Endodermal cell (in vitro differentiated cells): ENCODE data around the gene CACNA2D4. TPM values are rescaled to one million over a fixed set of nuclear protein-coding genes. Genes with fewer than 3 reads are reported as not detected.

Experiments used
- DNase-seq: peaks from one replicate; pipeline ENCODE4 v3.0.0-alpha.2; 2017
- H3K27ac ChIP-seq: 2 replicates; pipeline ENCODE4 v1.5.1; 2013; ENCODE audit warnings: mild to moderate bottlenecking, low read depth, low read length, moderate library complexity
- H3K27me3 ChIP-seq: 2 replicates; pipeline ENCODE4 v1.6.1; 2013; ENCODE audit warnings: mild to moderate bottlenecking, low read length, moderate library complexity; ENCODE audit not compliant: insufficient read depth, control insufficient read depth, poor library complexity, severe bottlenecking
- H3K36me3 ChIP-seq: 2 replicates; pipeline ENCODE4 v1.7.0; 2013; ENCODE audit warnings: mild to moderate bottlenecking, low read length, moderate library complexity; ENCODE audit not compliant: control insufficient read depth, insufficient read depth
- H3K4me1 ChIP-seq: one replicate; pipeline ENCODE4 v1.7.0; 2013; ENCODE audit warnings: low read length; ENCODE audit not compliant: control insufficient read depth, insufficient read depth
- H3K4me3 ChIP-seq: 2 replicates; pipeline ENCODE4 v1.5.1; 2013; ENCODE audit warnings: mild to moderate bottlenecking, low read length, moderate library complexity
- H3K9ac ChIP-seq: 2 replicates; pipeline ENCODE4 v1.6.1; 2013; ENCODE audit warnings: mild to moderate bottlenecking, low read length, moderate library complexity; ENCODE audit not compliant: poor library complexity, severe bottlenecking; ENCODE audit errors: extremely low read depth
- H3K9me3 ChIP-seq: 2 replicates; pipeline ENCODE4 v1.6.1; 2013; ENCODE audit warnings: mild to moderate bottlenecking, low read length, moderate library complexity; ENCODE audit not compliant: control insufficient read depth
- H3K27ac Mint-ChIP-seq: 2 replicates; pipeline ENCODE4 v1.8.0; 2020; ENCODE audit warnings: mixed read lengths
- H3K27me3 Mint-ChIP-seq: 2 replicates; pipeline ENCODE4 v1.8.0; 2021; ENCODE audit warnings: mild to moderate bottlenecking, mixed read lengths; ENCODE audit not compliant: insufficient read depth
- H3K36me3 Mint-ChIP-seq: 2 replicates; pipeline ENCODE4 v1.8.0; 2020; ENCODE audit warnings: low read depth, mixed read lengths
- H3K4me1 Mint-ChIP-seq: 2 replicates; pipeline ENCODE4 v1.8.0; 2020; ENCODE audit warnings: mixed read lengths
- H3K4me3 Mint-ChIP-seq: 2 replicates; pipeline ENCODE4 v1.8.0; 2020; ENCODE audit warnings: mild to moderate bottlenecking, moderate library complexity, mixed read lengths
- H3K9me3 Mint-ChIP-seq: 2 replicates; pipeline ENCODE4 v1.8.0; 2020; ENCODE audit warnings: mild to moderate bottlenecking, mixed read lengths
- WGBS, 2 experiments: methylation state at CpG; one replicate each; pipeline versions ENCODE4 v1.1.5 to v1.1.7; 2013; ENCODE audit warnings: missing lambda C conversion rate in 2 of 2, mixed read lengths in 1 of 2; ENCODE audit not compliant: insufficient coverage in 1 of 2, insufficient read length in 1 of 2; 5-methylcytosine and 5-hydroxymethylcytosine counted together
- total RNA-seq, 2 donors: library from RNA; stranded (reverse); fragmentation: NEBNext Ultra II Directional in 1 of 2; extraction: Animal tissue kit (Norgen Biotek cat#: 25700) in 1 of 2; gene quantifications; 2 replicates in 1 of 2; 3 replicates in 1 of 2; pipeline ENCODE4 v1.2.1, GENCODE V29; 2021
- TF ChIP-seq, protein P1 (sequence below): fragments of 200-600 bp; sonication (generic); conservative IDR thresholded peaks from 2 replicates; pipeline ENCODE4 v1.5.0; 2021; ENCODE audit warnings: antibody characterized with exemption, mild to moderate bottlenecking

Gene CACNA2D4
- total RNA-seq, 2 donors from 2014 or later, result 4.3 to 5.7 TPM

DNA sequence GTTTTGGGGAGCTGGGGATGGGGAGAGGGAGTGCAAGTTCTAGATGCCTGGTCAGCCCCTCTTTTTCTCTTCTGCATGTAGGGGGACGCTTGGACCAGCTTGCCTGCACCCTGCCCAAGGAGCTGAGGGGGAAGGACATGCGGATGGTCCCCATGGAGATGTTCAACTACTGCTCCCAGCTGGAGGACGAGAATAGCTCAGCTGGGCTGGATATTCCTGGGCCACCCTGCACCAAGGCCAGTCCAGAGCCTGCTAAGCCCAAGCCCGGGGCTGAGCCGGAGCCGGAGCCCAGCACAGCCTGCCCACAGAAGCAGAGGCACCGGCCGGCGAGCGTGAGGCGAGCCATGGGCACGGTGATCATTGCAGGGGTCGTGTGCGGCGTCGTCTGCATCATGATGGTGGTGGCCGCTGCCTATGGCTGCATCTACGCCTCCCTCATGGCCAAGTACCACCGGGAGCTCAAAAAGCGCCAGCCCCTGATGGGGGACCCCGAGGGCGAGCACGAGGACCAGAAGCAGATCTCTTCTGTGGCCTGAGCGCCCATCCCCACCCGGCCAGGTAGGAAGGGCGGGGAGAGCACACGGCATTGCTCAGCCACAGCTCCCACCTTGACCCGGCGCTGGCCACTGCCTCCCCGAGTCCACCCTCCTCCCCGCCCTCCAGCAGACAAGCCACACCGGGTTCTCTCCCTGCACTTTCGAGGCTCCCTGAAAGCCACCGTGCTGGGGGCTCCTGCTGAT is 84.1 kb downstream of the CACNA2D4 start:
- no peaks in the 10 kb centered on the region for H3K9me3 ChIP-seq
- no peak overlapping the region for H3K27ac ChIP-seq
- Mint-ChIP-seq H3K4me1 (peaks cover 12% of the 10 kb centered on the region), H3K9me3 (no peaks in the 10 kb centered on the region), H3K27ac (no peak overlapping the region), H3K36me3 (no peaks in the 10 kb centered on the region), H3K27me3 (peaks cover 30% of the 10 kb centered on the region), H3K4me3 (no peak overlapping the region)
- DNase-seq, result no peak
- no peak overlapping the region for H3K4me3 ChIP-seq
- H3K4me1 ChIP-seq, result no peaks in the 10 kb centered on the region
- WGBS, 2 experiments, result 90% methylated on average over 24 to 34 of the region's 34 CpGs
- no peaks in the 10 kb centered on the region for H3K36me3 ChIP-seq
- TF ChIP-seq, protein P1, sequence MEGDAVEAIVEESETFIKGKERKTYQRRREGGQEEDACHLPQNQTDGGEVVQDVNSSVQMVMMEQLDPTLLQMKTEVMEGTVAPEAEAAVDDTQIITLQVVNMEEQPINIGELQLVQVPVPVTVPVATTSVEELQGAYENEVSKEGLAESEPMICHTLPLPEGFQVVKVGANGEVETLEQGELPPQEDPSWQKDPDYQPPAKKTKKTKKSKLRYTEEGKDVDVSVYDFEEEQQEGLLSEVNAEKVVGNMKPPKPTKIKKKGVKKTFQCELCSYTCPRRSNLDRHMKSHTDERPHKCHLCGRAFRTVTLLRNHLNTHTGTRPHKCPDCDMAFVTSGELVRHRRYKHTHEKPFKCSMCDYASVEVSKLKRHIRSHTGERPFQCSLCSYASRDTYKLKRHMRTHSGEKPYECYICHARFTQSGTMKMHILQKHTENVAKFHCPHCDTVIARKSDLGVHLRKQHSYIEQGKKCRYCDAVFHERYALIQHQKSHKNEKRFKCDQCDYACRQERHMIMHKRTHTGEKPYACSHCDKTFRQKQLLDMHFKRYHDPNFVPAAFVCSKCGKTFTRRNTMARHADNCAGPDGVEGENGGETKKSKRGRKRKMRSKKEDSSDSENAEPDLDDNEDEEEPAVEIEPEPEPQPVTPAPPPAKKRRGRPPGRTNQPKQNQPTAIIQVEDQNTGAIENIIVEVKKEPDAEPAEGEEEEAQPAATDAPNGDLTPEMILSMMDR, result no peak
- H3K27me3 ChIP-seq, result peaks cover 20% of the 10 kb centered on the region
- H3K9ac ChIP-seq, result no peak overlapping the region

DNA sequence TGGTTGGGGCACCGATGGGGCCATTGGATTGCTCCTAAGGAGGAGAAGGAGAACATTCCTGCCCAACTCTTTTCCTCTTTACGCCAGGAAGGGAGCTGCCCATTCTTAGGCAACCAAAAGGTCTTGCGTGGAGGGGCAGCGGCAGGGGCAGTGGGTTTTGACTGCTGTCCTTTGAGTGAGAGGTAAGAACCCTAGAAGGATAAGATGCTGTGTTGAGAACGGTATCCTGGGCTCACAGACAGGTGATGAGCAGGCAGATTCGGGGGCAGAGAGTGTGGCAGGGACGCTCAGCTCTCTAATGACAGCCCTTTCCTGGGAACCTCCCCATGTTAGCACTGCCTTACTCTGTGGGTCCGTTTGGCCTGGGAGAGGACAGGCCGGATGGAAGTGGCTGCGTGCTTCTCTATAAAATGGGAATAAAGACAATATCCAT is 84.8 kb downstream of the CACNA2D4 start:
- Mint-ChIP-seq H3K27me3 (peaks cover 34% of the 10 kb centered on the region), H3K4me1 (peaks cover 12% of the 10 kb centered on the region), H3K27ac (no peak overlapping the region), H3K36me3 (no peaks in the 10 kb centered on the region), H3K4me3 (no peak overlapping the region), H3K9me3 (no peaks in the 10 kb centered on the region)
- no peaks in the 10 kb centered on the region for H3K9me3 ChIP-seq
- H3K27me3 ChIP-seq, result peaks cover 20% of the 10 kb centered on the region
- TF ChIP-seq, protein P1, result no peak
- no peak overlapping the region for H3K9ac ChIP-seq
- no peak for DNase-seq
- whole genome bisulfite sequencing, 2 experiments, result 77 to 86% methylated on average over 8 to 10 of the region's 10 CpGs
- H3K4me3 ChIP-seq, result no peak overlapping the region
- no peak overlapping the region for H3K27ac ChIP-seq
- no peaks in the 10 kb centered on the region for H3K4me1 ChIP-seq
- no peaks in the 10 kb centered on the region for H3K36me3 ChIP-seq

DNA sequence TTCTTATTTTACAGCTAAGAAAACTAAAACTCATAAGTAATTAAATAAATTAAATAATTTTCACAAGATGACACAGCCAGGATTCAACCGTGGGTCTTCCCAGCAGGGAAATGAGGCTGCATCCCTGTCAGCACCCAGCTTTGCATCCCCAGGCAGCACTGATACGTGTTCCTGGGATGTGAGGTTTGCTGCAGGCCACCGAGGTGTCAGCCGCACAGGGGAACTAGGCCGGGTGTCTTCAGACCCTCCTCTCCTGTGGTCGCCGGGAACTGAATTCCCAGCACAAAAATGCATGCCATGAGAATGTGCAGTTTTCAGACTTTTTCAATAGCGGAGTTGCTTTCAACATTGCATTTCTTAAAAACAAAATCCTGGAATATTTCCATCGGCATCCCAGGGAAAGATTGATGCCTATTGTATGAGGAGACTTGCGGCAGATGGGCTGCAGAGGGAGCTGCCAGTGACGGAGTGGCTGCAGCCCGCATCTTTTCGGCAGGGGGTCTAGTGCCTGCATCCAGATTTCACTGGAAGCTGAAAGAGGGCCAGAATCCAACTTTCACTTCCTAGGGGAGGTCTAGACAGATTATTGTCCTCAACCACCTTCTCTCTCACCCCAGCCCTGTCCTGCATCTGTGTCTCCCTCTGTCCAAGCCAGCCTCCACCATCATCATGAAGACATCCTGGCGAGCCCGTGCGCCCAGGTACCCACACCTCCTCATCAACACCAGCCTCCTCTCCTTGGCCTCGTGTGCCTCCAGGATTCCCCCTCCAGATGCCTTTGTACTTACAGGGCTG is 85.5 kb downstream of the CACNA2D4 start:
- Mint-ChIP-seq H3K4me1 (peaks cover 12% of the 10 kb centered on the region), H3K9me3 (no peaks in the 10 kb centered on the region), H3K36me3 (no peaks in the 10 kb centered on the region), H3K27me3 (peaks cover 35% of the 10 kb centered on the region), H3K27ac (no peak overlapping the region), H3K4me3 (no peak overlapping the region)
- Histone ChIP-seq H3K9me3 (no peaks in the 10 kb centered on the region), H3K4me1 (no peaks in the 10 kb centered on the region), H3K36me3 (no peaks in the 10 kb centered on the region), H3K27ac (no peak overlapping the region), H3K27me3 (peaks cover 20% of the 10 kb centered on the region), H3K9ac (no peak overlapping the region), H3K4me3 (no peak overlapping the region)
- WGBS, 2 experiments, result 87 to 88% methylated on average over 15 to 17 of the region's 17 CpGs
- TF ChIP-seq, protein P1, result peak; percentile 46
- DNase-seq, result no peak
